Measurements from ENCODE around the gene RALGAPA2. TPM values are rescaled to one million over a fixed set of nuclear protein-coding genes. Genes with fewer than 3 reads are reported as not detected.

The RALGAPA2 gene
- total RNA-seq, 1 experiment from 2014 or later = 13.4 TPM

GRCh38 chr20:20489054-20489453, 223.4 kb downstream of the RALGAPA2 start:
- Histone ChIP-seq H3K36me3 (ENCODE audit: control insufficient read depth, insufficient read depth, low read length) (no peaks in the 10 kb centered on the region), H3K27me3 (ENCODE audit: control insufficient read depth, insufficient read depth, low read length) (no peaks in the 10 kb centered on the region), H3K4me3 (ENCODE audit: low read depth in 2 of 2, low read length in 2 of 2) (no peak overlapping the region), H3K9me3 (ENCODE audit: control insufficient read depth, insufficient read depth, low read depth, low read length) (no peaks in the 10 kb centered on the region), H3K4me1 (ENCODE audit: control insufficient read depth, insufficient read depth, low read length) (no peaks in the 10 kb centered on the region), H3K27ac (ENCODE audit: low read length) (no peak overlapping the region)
- intact Hi-C loops (cut with micrococcal nuclease; ENCODE audit: unreplicated experiment) = no loop called here
- ATAC-seq (no peak), DNase-seq (ENCODE audit: low read depth, low spot score) (no peak)
- no peak for TF ChIP-seq REST (IDR thresholded peaks at IDR 0.05; ENCODE audit: insufficient read depth in 1 of 2, low read depth in 2 of 2, low read length in 1 of 2)
- TF ChIP-seq POLR2AphosphoS5 (IDR thresholded peaks at IDR 0.05; ENCODE audit: low read depth, low read length) = no peak
- no peak for TF ChIP-seq TCF7L2 (IDR thresholded peaks at IDR 0.05; ENCODE audit: low read depth, low read length)
- no peak for TF ChIP-seq SIN3A (IDR thresholded peaks at IDR 0.05; ENCODE audit: borderline replicate concordance, insufficient read depth, low read depth, low read length)
- no peak for TF ChIP-seq CTCF (IDR thresholded peaks at IDR 0.05)
- no TSS peak for BruUV-seq (replicated peaks)
- POLR2A ChIA-PET = no interaction called here
- in situ Hi-C loops (cut with HindIII; ENCODE audit: low pct_unique_long_range_greater_than_20kb, low sequenced_read_pairs) = no loop called here
- CTCF ChIA-PET = no interaction called here

GRCh38 chr20:20488388-20488787, 224.1 kb downstream of the RALGAPA2 start:
- no TSS peak for BruUV-seq (replicated peaks)
- intact Hi-C loops (cut with micrococcal nuclease; ENCODE audit: unreplicated experiment) (no loop called here), in situ Hi-C loops (cut with HindIII; ENCODE audit: low pct_unique_long_range_greater_than_20kb, low sequenced_read_pairs) (no loop called here)
- TF ChIP-seq TCF7L2 (IDR thresholded peaks at IDR 0.05; ENCODE audit: low read depth, low read length) (no peak), REST (IDR thresholded peaks at IDR 0.05; ENCODE audit: insufficient read depth in 1 of 2, low read depth in 2 of 2, low read length in 1 of 2) (no peak), POLR2AphosphoS5 (IDR thresholded peaks at IDR 0.05; ENCODE audit: low read depth, low read length) (no peak), SIN3A (IDR thresholded peaks at IDR 0.05; ENCODE audit: borderline replicate concordance, insufficient read depth, low read depth, low read length) (no peak), CTCF (IDR thresholded peaks at IDR 0.05) (no peak)
- Histone ChIP-seq H3K27ac (ENCODE audit: low read length) (no peak overlapping the region), H3K9me3 (ENCODE audit: control insufficient read depth, insufficient read depth, low read depth, low read length) (no peaks in the 10 kb centered on the region), H3K4me1 (ENCODE audit: control insufficient read depth, insufficient read depth, low read length) (no peaks in the 10 kb centered on the region), H3K27me3 (ENCODE audit: control insufficient read depth, insufficient read depth, low read length) (no peaks in the 10 kb centered on the region), H3K36me3 (ENCODE audit: control insufficient read depth, insufficient read depth, low read length) (no peaks in the 10 kb centered on the region), H3K4me3 (ENCODE audit: low read depth in 2 of 2, low read length in 2 of 2) (no peak overlapping the region)
- ChIA-PET CTCF (no interaction called here), POLR2A (no interaction called here)
- no peak for ATAC-seq
- no peak for DNase-seq (ENCODE audit: low read depth, low spot score)

All from Panc1 (cell line).